SJSA1 (cell line): Measurements from ENCODE around the gene GAS7. TPM values are rescaled to one million over a fixed set of nuclear protein-coding genes. Genes with fewer than 3 reads are reported as not detected.

Source experiments
- DNase-seq, 2 experiments: peaks; one replicate each; pipeline ENCODE4 v3.0.0-alpha.2; 2015 to 2020; ENCODE audit warnings: low spot score in 2 of 2, low read depth in 1 of 2
- H3K27ac ChIP-seq: fragments of 250-450 bp; sonication (Bioruptor Pico); 2 replicates; pipeline ENCODE4 v1.5.1; 2020; ENCODE audit warnings: mild to moderate bottlenecking, moderate library complexity
- H3K27me3 ChIP-seq: fragments of 250-450 bp; sonication (Bioruptor Pico); replicated peaks from 2 replicates; pipeline ENCODE4 v1.5.1; 2020; ENCODE audit warnings: mild to moderate bottlenecking, moderate library complexity
- H3K36me3 ChIP-seq: fragments of 250-450 bp; sonication (Bioruptor Pico); 2 replicates; pipeline ENCODE4 v1.5.1; 2020; ENCODE audit warnings: mild to moderate bottlenecking
- H3K4me1 ChIP-seq: fragments of 250-450 bp; sonication (Bioruptor Pico); replicated peaks from 2 replicates; pipeline ENCODE4 v1.6.1; 2021; ENCODE audit warnings: mild to moderate bottlenecking
- H3K4me3 ChIP-seq: fragments of 250-450 bp; sonication (Bioruptor Pico); 2 replicates; pipeline ENCODE4 v1.5.1; 2020; ENCODE audit warnings: mild to moderate bottlenecking
- H3K9me3 ChIP-seq: fragments of 250-450 bp; sonication (Bioruptor Pico); replicated peaks from 2 replicates; pipeline ENCODE4 v1.5.1; 2020; ENCODE audit warnings: mild to moderate bottlenecking
- total RNA-seq: library from RNA; depleted of rRNA; stranded (reverse); fragments of >200 nt; shearing (Covaris generic); gene quantifications from 2 replicates; pipeline ENCODE4 v1.2.3, GENCODE V29; 2014

The GAS7 gene
- total RNA-seq, 1 experiment from 2014 or later, result 2.6 TPM

GRCh38 chr17:10195090-10195805 lies 3.2 kb downstream of the GAS7 start:
- H3K27me3 ChIP-seq, result no peaks in the 10 kb centered on the region
- H3K4me1 ChIP-seq, result peaks cover 14% of the 10 kb centered on the region
- DNase-seq, result no peak
- no peaks in the 10 kb centered on the region; the same call in none of the 2 replicates for H3K9me3 ChIP-seq
- H3K4me3 ChIP-seq, result no peak overlapping the region
- H3K27ac ChIP-seq, result no peak overlapping the region
- no peaks in the 10 kb centered on the region for H3K36me3 ChIP-seq

GRCh38 chr17:10193632-10194031 lies 4.8 kb downstream of the GAS7 start:
- H3K4me3 ChIP-seq, result no peak overlapping the region
- DNase-seq, result no peak
- peaks cover 10% of the 10 kb centered on the region for H3K4me1 ChIP-seq
- no peak overlapping the region for H3K27ac ChIP-seq
- no peaks in the 10 kb centered on the region for H3K36me3 ChIP-seq
- no peaks in the 10 kb centered on the region for H3K27me3 ChIP-seq
- H3K9me3 ChIP-seq, result no peaks in the 10 kb centered on the region; the same call in none of the 2 replicates

- no peak for DNase-seq
These were observed 5.4 kb downstream of the GAS7 start for GRCh38 chr17:10192972-10193371.

GRCh38 chr17:10192461-10192860 lies 5.9 kb downstream of the GAS7 start:
- Histone ChIP-seq H3K4me3 (no peak overlapping the region), H3K9me3 (no peaks in the 10 kb centered on the region; the same call in 1 of the 2 replicates), H3K27ac (no peak overlapping the region), H3K36me3 (no peaks in the 10 kb centered on the region), H3K4me1 (no peaks in the 10 kb centered on the region; the same call in 1 of the 2 replicates), H3K27me3 (no peaks in the 10 kb centered on the region)
- no peak for DNase-seq

More at GRCh38 chr17:10192972-10193371, 5.4 kb downstream of the GAS7 start:
- Histone ChIP-seq H3K4me3 (no peak overlapping the region), H3K36me3 (no peaks in the 10 kb centered on the region), H3K9me3 (no peaks in the 10 kb centered on the region; the same call in 1 of the 2 replicates), H3K4me1 (peaks cover 5% of the 10 kb centered on the region), H3K27me3 (no peaks in the 10 kb centered on the region), H3K27ac (no peak overlapping the region)

- Histone ChIP-seq H3K4me1 (no peaks in the 10 kb centered on the region), H3K36me3 (no peaks in the 10 kb centered on the region), H3K27me3 (no peaks in the 10 kb centered on the region), H3K4me3 (no peak overlapping the region), H3K27ac (no peak overlapping the region), H3K9me3 (no peaks in the 10 kb centered on the region)
- DNase-seq, result no peak
These were observed 10.9 kb downstream of the GAS7 start for GRCh38 chr17:10187456-10187855.

GRCh38 chr17:10186771-10187410 lies 11.5 kb downstream of the GAS7 start:
- Histone ChIP-seq H3K9me3 (no peaks in the 10 kb centered on the region), H3K36me3 (no peaks in the 10 kb centered on the region), H3K27ac (no peak overlapping the region)

GRCh38 chr17:10183931-10184930 lies 14.2 kb downstream of the GAS7 start:
- Histone ChIP-seq H3K36me3 (no peaks in the 10 kb centered on the region), H3K9me3 (no peaks in the 10 kb centered on the region), H3K4me1 (peaks cover 7% of the 10 kb centered on the region; the same call in 1 of the 2 replicates), H3K27ac (no peak overlapping the region), H3K27me3 (no peaks in the 10 kb centered on the region), H3K4me3 (no peak overlapping the region)
- DNase-seq, result no peak

More at GRCh38 chr17:10186771-10187410, 11.5 kb downstream of the GAS7 start:
- Histone ChIP-seq H3K27me3 (no peaks in the 10 kb centered on the region), H3K4me3 (no peak overlapping the region), H3K4me1 (no peaks in the 10 kb centered on the region)
- DNase-seq, result no peak

- Histone ChIP-seq H3K27ac (no peak overlapping the region), H3K9me3 (no peaks in the 10 kb centered on the region), H3K27me3 (no peaks in the 10 kb centered on the region), H3K36me3 (no peaks in the 10 kb centered on the region), H3K4me1 (peaks cover 13% of the 10 kb centered on the region), H3K4me3 (no peak overlapping the region)
- no peak for DNase-seq
These were observed 15.6 kb downstream of the GAS7 start for GRCh38 chr17:10182785-10183184.

GRCh38 chr17:10178506-10178991 lies 19.9 kb downstream of the GAS7 start:
- Histone ChIP-seq H3K4me3 (no peak overlapping the region), H3K4me1 (peaks cover 18% of the 10 kb centered on the region), H3K27ac (no peak overlapping the region; the same call in 1 of the 2 replicates), H3K9me3 (no peaks in the 10 kb centered on the region), H3K27me3 (no peaks in the 10 kb centered on the region), H3K36me3 (no peaks in the 10 kb centered on the region)
- DNase-seq, result no peak

GRCh38 chr17:10177913-10178505 lies 20.4 kb downstream of the GAS7 start:
- Histone ChIP-seq H3K9me3 (no peaks in the 10 kb centered on the region; the same call in 1 of the 2 replicates), H3K4me1 (peaks cover 18% of the 10 kb centered on the region)

GRCh38 chr17:10177131-10177912 lies 21.1 kb downstream of the GAS7 start:
- Histone ChIP-seq H3K4me3 (no peak overlapping the region), H3K9me3 (no peaks in the 10 kb centered on the region; the same call in 1 of the 2 replicates), H3K36me3 (no peaks in the 10 kb centered on the region), H3K27me3 (no peaks in the 10 kb centered on the region), H3K27ac (no peak overlapping the region), H3K4me1 (peaks cover 22% of the 10 kb centered on the region)
- DNase-seq, result no peak

More at GRCh38 chr17:10177913-10178505, 20.4 kb downstream of the GAS7 start:
- Histone ChIP-seq H3K36me3 (no peaks in the 10 kb centered on the region), H3K4me3 (no peak overlapping the region), H3K27me3 (no peaks in the 10 kb centered on the region), H3K27ac (no peak overlapping the region; the same call in 1 of the 2 replicates)
- DNase-seq, result peak; percentile 45 to 75

- Histone ChIP-seq H3K4me1 (peaks cover 26% of the 10 kb centered on the region), H3K27ac (no peak overlapping the region), H3K36me3 (no peaks in the 10 kb centered on the region), H3K4me3 (no peak overlapping the region), H3K9me3 (no peaks in the 10 kb centered on the region; the same call in 1 of the 2 replicates), H3K27me3 (no peaks in the 10 kb centered on the region)
- DNase-seq, result no peak
These were observed 24.5 kb downstream of the GAS7 start for GRCh38 chr17:10173913-10174312.
